Measurements from ENCODE around the gene CYP3A7. TPM values are rescaled to one million over a fixed set of nuclear protein-coding genes. Genes with fewer than 3 reads are reported as not detected.

Gene CYP3A7
- total RNA-seq, 4 donors from 2014 or later, result 0.26 to 0.34 TPM; not detected in 2

- no peak for DNase-seq (ENCODE audit: extremely low spot score)
- H3K4me3 ChIP-seq, result no peak overlapping the region
- H3K4me1 ChIP-seq, result peaks cover 0 to 8% (median 3%) of the 10 kb centered on the region in 4 donors
- no peaks in the 10 kb centered on the region for H3K27me3 ChIP-seq
- 66% methylated on average over 2 of the region's 2 CpGs for WGBS
- H3K9me3 ChIP-seq, result no peaks in the 10 kb centered on the region
- no peak overlapping the region for H3K27ac ChIP-seq (replicated peaks in 1 of 4)
- intact Hi-C loops (cut with DNase I), result no loop called here
- no peaks in the 10 kb centered on the region for H3K36me3 ChIP-seq
- TF ChIP-seq EP300 (IDR thresholded peaks at IDR 0.05) (no peak), POLR2A (IDR thresholded peaks at IDR 0.05; ENCODE audit: low read depth) (no peak), CTCF (IDR thresholded peaks at IDR 0.05) (no peak), POLR2AphosphoS5 (IDR thresholded peaks at IDR 0.05) (no peak)
These were observed 59.8 kb downstream of the CYP3A7 start for GRCh38 chr7:99674995-99675742.

- no peak for TF ChIP-seq POLR2A (IDR thresholded peaks at IDR 0.05; ENCODE audit: low read depth)
- TF ChIP-seq POLR2AphosphoS5 (IDR thresholded peaks at IDR 0.05), result no peak
- no peak for TF ChIP-seq EP300 (IDR thresholded peaks at IDR 0.05)
- no peak for TF ChIP-seq CTCF (IDR thresholded peaks at IDR 0.05)
- no peaks in the 10 kb centered on the region for H3K9me3 ChIP-seq
- H3K36me3 ChIP-seq, result no peaks in the 10 kb centered on the region
- H3K4me3 ChIP-seq, result no peak overlapping the region
- no peak overlapping the region for H3K27ac ChIP-seq (replicated peaks in 1 of 4)
- intact Hi-C loops (cut with DNase I), result no loop called here
- H3K4me1 ChIP-seq, result no peaks in the 10 kb centered on the region
- no peak for DNase-seq (ENCODE audit: extremely low spot score)
- 86% methylated on average over 7 of the region's 7 CpGs for WGBS
- no peaks in the 10 kb centered on the region for H3K27me3 ChIP-seq
These were observed 62.4 kb downstream of the CYP3A7 start for GRCh38 chr7:99672573-99672972.

GRCh38 chr7:99669782-99670181, 65.2 kb downstream of the CYP3A7 start:
- no peak overlapping the region for H3K4me3 ChIP-seq
- 95% methylated on average over 3 of the region's 3 CpGs for WGBS
- H3K27me3 ChIP-seq, result no peaks in the 10 kb centered on the region
- H3K36me3 ChIP-seq, result peaks cover 0 to 4% (median 0%) of the 10 kb centered on the region in 4 donors
- no peaks in the 10 kb centered on the region for H3K9me3 ChIP-seq
- no peak for TF ChIP-seq POLR2AphosphoS5 (IDR thresholded peaks at IDR 0.05)
- TF ChIP-seq CTCF (IDR thresholded peaks at IDR 0.05), result no peak
- TF ChIP-seq POLR2A (IDR thresholded peaks at IDR 0.05; ENCODE audit: low read depth), result no peak
- TF ChIP-seq EP300 (IDR thresholded peaks at IDR 0.05), result no peak
- no peak overlapping the region for H3K27ac ChIP-seq (replicated peaks in 1 of 4)
- no peak for DNase-seq (ENCODE audit: extremely low spot score)
- intact Hi-C loops (cut with DNase I), result no loop called here
- no peaks in the 10 kb centered on the region for H3K4me1 ChIP-seq

GRCh38 chr7:99668541-99668940, 66.5 kb downstream of the CYP3A7 start:
- no peak overlapping the region for H3K27ac ChIP-seq (replicated peaks in 1 of 4)
- H3K36me3 ChIP-seq, result peaks cover 0 to 4% (median 0%) of the 10 kb centered on the region in 4 donors
- no peak for DNase-seq (ENCODE audit: extremely low spot score)
- H3K4me1 ChIP-seq, result no peaks in the 10 kb centered on the region
- no peaks in the 10 kb centered on the region for H3K27me3 ChIP-seq
- no peak overlapping the region for H3K4me3 ChIP-seq
- intact Hi-C loops (cut with DNase I), result no loop called here
- TF ChIP-seq POLR2AphosphoS5 (IDR thresholded peaks at IDR 0.05), result no peak
- no peak for TF ChIP-seq EP300 (IDR thresholded peaks at IDR 0.05)
- no peak for TF ChIP-seq POLR2A (IDR thresholded peaks at IDR 0.05; ENCODE audit: low read depth)
- TF ChIP-seq CTCF (IDR thresholded peaks at IDR 0.05), result no peak
- no peaks in the 10 kb centered on the region for H3K9me3 ChIP-seq
- 88% methylated on average over 8 of the region's 8 CpGs for WGBS
